Activated naive CD8-positive, alpha-beta T cell treated with anti-CD3 and anti-CD28 coated beads, Interleukin-2, amount 50 U/mL, for 16 hours (primary cell): ENCODE data around the gene OTOG.

Experiments used
- DNase-seq: peaks from one replicate; pipeline ENCODE4 v3.0.0-alpha.2; 2020; ENCODE audit warnings: low read depth, low spot score

OTOG gene

GRCh38 chr11:17547051-17547577, at the start of gene OTOG:
OTOG (plus strand) TSS chr11:17547259; CDS start chr11:17547373, 114 bp downstream.
- no peak for DNase-seq

GRCh38 chr11:17498058-17498457, 49.0 kb upstream of the OTOG start:
- DNase-seq: no peak

- no peak for DNase-seq
These were observed 48.6 kb upstream of the OTOG start for GRCh38 chr11:17498475-17498874.

GRCh38 chr11:17500673-17501072, 46.4 kb upstream of the OTOG start:
- DNase-seq: no peak

GRCh38 chr11:17502630-17503029, 44.4 kb upstream of the OTOG start:
- no peak for DNase-seq

GRCh38 chr11:17504330-17505107, 42.5 kb upstream of the OTOG start:
- DNase-seq: peak; percentile 49

- no peak for DNase-seq
These were observed 41.9 kb upstream of the OTOG start for GRCh38 chr11:17505146-17505545.

GRCh38 chr11:17506314-17506713, 40.7 kb upstream of the OTOG start:
- no peak for DNase-seq

- no peak for DNase-seq
These were observed 40.1 kb upstream of the OTOG start for GRCh38 chr11:17506942-17507341.

GRCh38 chr11:17507773-17508172, 39.3 kb upstream of the OTOG start:
- DNase-seq: no peak

GRCh38 chr11:17508306-17508705, 38.8 kb upstream of the OTOG start:
- DNase-seq: no peak

GRCh38 chr11:17508791-17509190, 38.3 kb upstream of the OTOG start:
- DNase-seq: no peak

- no peak for DNase-seq
These were observed 36.4 kb upstream of the OTOG start for GRCh38 chr11:17510507-17511206.

- no peak for DNase-seq
These were observed 35.5 kb upstream of the OTOG start for GRCh38 chr11:17511571-17511970.

- no peak for DNase-seq
These were observed 35.0 kb upstream of the OTOG start for GRCh38 chr11:17512101-17512500.

- DNase-seq: no peak
These were observed 33.2 kb upstream of the OTOG start for GRCh38 chr11:17513853-17514252.

GRCh38 chr11:17514476-17514875, 32.6 kb upstream of the OTOG start:
- DNase-seq: no peak

- DNase-seq: no peak
These were observed 31.4 kb upstream of the OTOG start for GRCh38 chr11:17515443-17516176.

- no peak for DNase-seq
These were observed 30.4 kb upstream of the OTOG start for GRCh38 chr11:17516551-17517150.

- no peak for DNase-seq
These were observed 29.9 kb upstream of the OTOG start for GRCh38 chr11:17517186-17517585.

GRCh38 chr11:17518366-17518765, 28.7 kb upstream of the OTOG start:
- DNase-seq: no peak
